CD14-positive monocyte (primary cell): ENCODE measurements around the gene DNAH3. TPM values are rescaled to one million over a fixed set of nuclear protein-coding genes. Genes with fewer than 3 reads are reported as not detected.

ENCODE experiments used
- DNase-seq, 3 donors: peaks; one replicate each; pipeline ENCODE4 v3.0.0-alpha.2; 2011 to 2022
- H2AFZ ChIP-seq: 2 replicates; pipeline ENCODE4 v1.6.0; 2012; ENCODE audit warnings: mild to moderate bottlenecking, low read depth, low read length, inconsistent platforms; ENCODE audit not compliant: insufficient read depth, poor library complexity, severe bottlenecking
- H3K27ac ChIP-seq, 2 donors: 1 replicate in 1 of 2; 2 replicates in 1 of 2; pipeline ENCODE4 v1.5.1; 2012 to 2013; ENCODE audit warnings: low read length in 2 of 2, control low read depth in 1 of 2, inconsistent platforms in 1 of 2, low read depth in 1 of 2, mild to moderate bottlenecking in 1 of 2
- H3K27me3 ChIP-seq, 2 donors: one replicate each; pipeline versions ENCODE4 v1.6.0 to v1.6.1; 2011 to 2013; ENCODE audit warnings: low read length in 2 of 2; ENCODE audit not compliant: control insufficient read depth in 2 of 2, insufficient read depth in 2 of 2
- H3K36me3 ChIP-seq, 2 donors: replicated peaks in 1 of 2; 1 replicate in 1 of 2; 2 replicates in 1 of 2; pipeline versions ENCODE4 v1.5.1 to v1.6.1; 2012 to 2013; ENCODE audit warnings: low read length in 2 of 2, control low read depth in 1 of 2, inconsistent platforms in 1 of 2, mild to moderate bottlenecking in 1 of 2; ENCODE audit not compliant: insufficient read depth in 2 of 2, control insufficient read depth in 1 of 2
- H3K4me1 ChIP-seq, 2 donors: 1 replicate in 1 of 2; 2 replicates in 1 of 2; pipeline versions ENCODE4 v1.5.1 to v1.6.1; 2012 to 2013; ENCODE audit warnings: low read length in 2 of 2, control low read depth in 1 of 2, inconsistent platforms in 1 of 2, mild to moderate bottlenecking in 1 of 2, moderate library complexity in 1 of 2; ENCODE audit not compliant: insufficient read depth in 2 of 2, control insufficient read depth in 1 of 2
- H3K4me2 ChIP-seq: replicated peaks from 2 replicates; pipeline ENCODE3; 2012; ENCODE audit warnings: low read length, moderate library complexity, mild to moderate bottlenecking; ENCODE audit not compliant: poor library complexity, severe bottlenecking; ENCODE audit errors: extremely low read depth
- H3K4me3 ChIP-seq, 3 experiments: fragments of 200-600 bp in 1 of 3; sonication (generic) in 1 of 3; replicated peaks in 1 of 3; 1 replicate in 2 of 3; 2 replicates in 1 of 3; pipeline ENCODE4 v1.5.1; 2011 to 2013; ENCODE audit warnings: low read length in 3 of 3, mild to moderate bottlenecking in 3 of 3, control low read depth in 2 of 3, low read depth in 2 of 3, inconsistent platforms in 1 of 3, moderate library complexity in 1 of 3
- H3K79me2 ChIP-seq: 2 replicates; pipeline ENCODE4 v1.6.0; 2012; ENCODE audit warnings: mild to moderate bottlenecking, control low read depth, inconsistent platforms, low read length, moderate library complexity; ENCODE audit not compliant: insufficient read depth
- H3K9ac ChIP-seq: 2 replicates; pipeline ENCODE4 v1.6.0; 2017; ENCODE audit warnings: low read length, mild to moderate bottlenecking; ENCODE audit not compliant: insufficient read depth, poor library complexity, severe bottlenecking
- H3K9me3 ChIP-seq, 2 donors: replicated peaks in 1 of 2; 1 replicate in 1 of 2; 2 replicates in 1 of 2; pipeline versions ENCODE4 v1.5.1 to v1.6.1; 2012 to 2013; ENCODE audit warnings: low read length in 2 of 2, control low read depth in 1 of 2; ENCODE audit not compliant: control insufficient read depth in 1 of 2, insufficient read depth in 1 of 2
- H4K20me1 ChIP-seq: 2 replicates; pipeline ENCODE4 v1.6.0; 2012; ENCODE audit warnings: mild to moderate bottlenecking, low read length, control low read depth, moderate library complexity; ENCODE audit not compliant: insufficient read depth
- H3K27ac Mint-ChIP-seq, 7 donors: one replicate each; pipeline ENCODE4 v1.8.0; 2020; ENCODE audit warnings: mild to moderate bottlenecking in 7 of 7, mixed read lengths in 7 of 7, moderate library complexity in 6 of 7, inconsistent platforms in 2 of 7
- H3K27me3 Mint-ChIP-seq, 3 donors: one replicate each; pipeline ENCODE4 v1.8.0; 2021 to 2022; ENCODE audit warnings: low read depth in 3 of 3, mild to moderate bottlenecking in 3 of 3, mixed read lengths in 3 of 3, moderate library complexity in 3 of 3, inconsistent platforms in 1 of 3
- H3K36me3 Mint-ChIP-seq, 2 donors: one replicate each; pipeline ENCODE4 v1.8.0; 2020; ENCODE audit warnings: mixed read lengths in 2 of 2, inconsistent platforms in 1 of 2, mild to moderate bottlenecking in 1 of 2
- H3K4me1 Mint-ChIP-seq: one replicate; pipeline ENCODE4 v1.8.0; 2020; ENCODE audit warnings: mild to moderate bottlenecking, mixed read lengths
- H3K4me3 Mint-ChIP-seq, 2 donors: one replicate each; pipeline ENCODE4 v1.8.0; 2020; ENCODE audit warnings: mild to moderate bottlenecking in 2 of 2, mixed read lengths in 2 of 2, moderate library complexity in 1 of 2
- H3K9me3 Mint-ChIP-seq, 7 donors: one replicate each; pipeline ENCODE4 v1.8.0; 2020 to 2022; ENCODE audit warnings: mixed read lengths in 7 of 7, mild to moderate bottlenecking in 6 of 7, moderate library complexity in 6 of 7, inconsistent platforms in 2 of 7
- WGBS: methylation state at CpG from one replicate; pipeline ENCODE4 v1.1.5; 2013; ENCODE audit warnings: missing lambda C conversion rate; ENCODE audit not compliant: insufficient coverage; 5-methylcytosine and 5-hydroxymethylcytosine counted together
- intact Hi-C, 2 donors: fragments of 100-400 bp; cut with micrococcal nuclease; formaldehyde crosslinking; loops; one replicate each; pipeline versions ENCODE4 v1.15.0 to v1.15.1; 2023
- polyA plus RNA-seq, 3 donors: library from polyadenylated mRNA; depleted of rRNA in 1 of 3; unstranded in 2 of 3; stranded (reverse) in 1 of 3; fragments of 300-500 nt in 2 of 3; fragments of >200 nt in 1 of 3; fragmentation: Illumina TruSeq in 2 of 3; gene quantifications; 1 replicate in 2 of 3; 2 replicates in 1 of 3; pipeline ENCODE4 v1.2.3, GENCODE V29; 2012 to 2021
- TF ChIP-seq, protein P1 (sequence below): fragments of 200-600 bp; IDR thresholded peaks from one replicate; pipeline ENCODE4 v1.8.0; 2022; ENCODE audit warnings: antibody characterized with exemption, mild to moderate bottlenecking

DNAH3 gene
- polyA plus RNA-seq, 3 donors = not detected

DNA sequence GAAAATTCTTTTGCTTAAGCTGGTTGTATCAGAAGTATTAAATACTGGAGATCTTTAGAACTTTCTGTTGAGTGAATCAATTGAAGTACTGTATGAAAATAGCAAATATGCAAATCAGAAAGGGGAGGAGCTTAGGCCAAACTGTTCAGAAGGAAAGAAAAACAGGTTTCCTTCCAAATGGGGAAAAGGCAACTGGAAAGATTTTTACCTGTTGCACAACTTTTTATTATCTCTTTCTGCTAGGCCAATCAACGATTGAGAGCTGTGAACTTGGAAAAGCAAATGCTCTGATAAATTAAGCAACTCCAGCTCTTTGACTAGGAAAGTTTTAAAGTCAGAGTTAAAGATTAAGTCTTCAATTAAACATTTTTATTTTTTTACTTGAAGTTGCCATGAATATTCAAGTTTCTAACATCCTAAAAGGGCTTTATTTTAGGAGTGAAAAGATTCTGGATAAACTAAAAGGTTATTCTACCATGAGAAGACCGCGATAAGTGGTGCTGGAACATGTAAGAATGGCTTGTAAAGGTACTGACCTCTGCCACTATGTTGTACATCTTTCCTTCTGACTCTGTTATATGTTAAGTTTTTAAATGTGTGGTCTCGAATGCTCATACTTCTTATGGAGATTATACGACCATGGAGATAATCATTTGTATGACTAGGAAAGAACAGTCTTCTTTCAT is 266.9 kb downstream of the DNAH3 start:
- peak overlapping the region in 2 of 7 donors; percentile 1 to 19 for H3K27ac Mint-ChIP-seq

More for the DNA sequence above, 266.9 kb downstream of the DNAH3 start:
- Mint-ChIP-seq H3K4me1 (peaks cover 33% of the 10 kb centered on the region), H3K36me3 (peaks cover 18 to 22% of the 10 kb centered on the region in 2 donors), H3K27me3 (no peaks in the 10 kb centered on the region), H3K9me3 (no peaks in the 10 kb centered on the region), H3K4me3 (no peak overlapping the region)
- H4K20me1 ChIP-seq = peaks cover 25% of the 10 kb centered on the region
- peaks cover 0 to 6% of the 10 kb centered on the region in 2 donors for H3K36me3 ChIP-seq
- no peak overlapping the region for H3K27ac ChIP-seq
- H3K4me2 ChIP-seq = no peak overlapping the region
- TF ChIP-seq, protein P1, sequence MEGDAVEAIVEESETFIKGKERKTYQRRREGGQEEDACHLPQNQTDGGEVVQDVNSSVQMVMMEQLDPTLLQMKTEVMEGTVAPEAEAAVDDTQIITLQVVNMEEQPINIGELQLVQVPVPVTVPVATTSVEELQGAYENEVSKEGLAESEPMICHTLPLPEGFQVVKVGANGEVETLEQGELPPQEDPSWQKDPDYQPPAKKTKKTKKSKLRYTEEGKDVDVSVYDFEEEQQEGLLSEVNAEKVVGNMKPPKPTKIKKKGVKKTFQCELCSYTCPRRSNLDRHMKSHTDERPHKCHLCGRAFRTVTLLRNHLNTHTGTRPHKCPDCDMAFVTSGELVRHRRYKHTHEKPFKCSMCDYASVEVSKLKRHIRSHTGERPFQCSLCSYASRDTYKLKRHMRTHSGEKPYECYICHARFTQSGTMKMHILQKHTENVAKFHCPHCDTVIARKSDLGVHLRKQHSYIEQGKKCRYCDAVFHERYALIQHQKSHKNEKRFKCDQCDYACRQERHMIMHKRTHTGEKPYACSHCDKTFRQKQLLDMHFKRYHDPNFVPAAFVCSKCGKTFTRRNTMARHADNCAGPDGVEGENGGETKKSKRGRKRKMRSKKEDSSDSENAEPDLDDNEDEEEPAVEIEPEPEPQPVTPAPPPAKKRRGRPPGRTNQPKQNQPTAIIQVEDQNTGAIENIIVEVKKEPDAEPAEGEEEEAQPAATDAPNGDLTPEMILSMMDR = no peak
- H3K4me1 ChIP-seq = peaks cover 16 to 25% of the 10 kb centered on the region in 2 donors
- H3K79me2 ChIP-seq = peaks cover 26% of the 10 kb centered on the region
- H2AFZ ChIP-seq = no peak overlapping the region
- no peaks in the 10 kb centered on the region for H3K9me3 ChIP-seq
- no peak overlapping the region for H3K9ac ChIP-seq
- intact Hi-C loops = no loop called here
- H3K27me3 ChIP-seq = no peaks in the 10 kb centered on the region
- no peak for DNase-seq
- no peak overlapping the region for H3K4me3 ChIP-seq
- WGBS = 100% methylated on average over 2 of the region's 5 CpGs

Other genes with a start within 250 kb of the DNAH3 start
- gene LDAF1, start 7.8 kb upstream of the DNAH3 start, polyA plus RNA-seq = 10 to 100 TPM; 10.1 to 24.3 (median 17.9) TPM
- not detected for gene ZP2, start 60.7 kb upstream of the DNAH3 start, polyA plus RNA-seq
- gene ANKS4B, start 82.9 kb upstream of the DNAH3 start, polyA plus RNA-seq = not detected
- gene CRYM, start 127.4 kb upstream of the DNAH3 start, polyA plus RNA-seq = not detected